GM21526 (cell line): ENCODE data around the gene LYZL6.
"Not testable (repeated sequence)": the region's sequence is repeated elsewhere in the genome, so short reads cannot be mapped to it uniquely, and the experiment has no call there.

Experiments
- ATAC-seq: cut with Tn5 transposase; IDR thresholded peaks from one replicate; pipeline ENCODE4 v1.9.1; 2021; ENCODE audit warnings: moderate library complexity; ENCODE audit not compliant: unreplicated experiment, low FRiP score

LYZL6 gene

DNA sequence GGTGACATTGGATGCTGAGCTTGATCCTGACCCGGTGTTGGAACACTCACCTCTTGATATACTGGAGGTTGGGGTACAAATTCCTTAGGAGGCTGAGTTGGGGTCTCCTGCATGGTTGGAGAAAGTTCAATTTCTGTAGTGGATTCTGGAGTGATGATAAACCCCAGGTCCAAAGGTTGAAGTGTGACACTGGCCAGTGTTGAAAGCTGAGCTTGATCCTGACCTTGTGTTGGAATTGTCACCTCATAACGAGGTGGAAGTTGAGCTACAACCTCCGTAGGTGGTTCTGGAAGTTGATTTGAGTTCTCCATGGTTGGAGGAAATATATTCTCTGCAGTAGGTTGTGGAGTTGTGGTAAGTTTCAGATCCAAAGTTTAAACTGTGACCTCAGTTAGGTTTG, 34.1 kb downstream of the LYZL6 start:
- no peak for ATAC-seq

DNA sequence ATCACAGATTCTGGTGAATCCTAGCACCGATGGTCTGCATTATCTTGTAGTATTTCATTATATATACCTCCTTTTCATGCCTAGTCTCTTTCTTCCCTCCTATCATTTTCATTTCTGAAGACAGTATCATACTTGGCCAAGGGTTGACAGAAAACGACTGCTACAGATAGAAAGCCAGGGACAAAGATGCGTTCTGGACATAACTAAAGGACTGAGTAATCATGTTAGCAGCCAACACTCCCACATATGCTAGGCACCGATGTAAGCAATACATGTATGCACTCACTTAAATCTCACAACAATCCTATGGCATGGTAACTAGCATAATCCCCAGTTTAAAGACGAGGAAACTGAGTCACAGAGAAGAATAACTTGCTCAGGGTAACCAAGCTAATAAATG, 35.8 kb downstream of the LYZL6 start:
- ATAC-seq, result no peak

DNA sequence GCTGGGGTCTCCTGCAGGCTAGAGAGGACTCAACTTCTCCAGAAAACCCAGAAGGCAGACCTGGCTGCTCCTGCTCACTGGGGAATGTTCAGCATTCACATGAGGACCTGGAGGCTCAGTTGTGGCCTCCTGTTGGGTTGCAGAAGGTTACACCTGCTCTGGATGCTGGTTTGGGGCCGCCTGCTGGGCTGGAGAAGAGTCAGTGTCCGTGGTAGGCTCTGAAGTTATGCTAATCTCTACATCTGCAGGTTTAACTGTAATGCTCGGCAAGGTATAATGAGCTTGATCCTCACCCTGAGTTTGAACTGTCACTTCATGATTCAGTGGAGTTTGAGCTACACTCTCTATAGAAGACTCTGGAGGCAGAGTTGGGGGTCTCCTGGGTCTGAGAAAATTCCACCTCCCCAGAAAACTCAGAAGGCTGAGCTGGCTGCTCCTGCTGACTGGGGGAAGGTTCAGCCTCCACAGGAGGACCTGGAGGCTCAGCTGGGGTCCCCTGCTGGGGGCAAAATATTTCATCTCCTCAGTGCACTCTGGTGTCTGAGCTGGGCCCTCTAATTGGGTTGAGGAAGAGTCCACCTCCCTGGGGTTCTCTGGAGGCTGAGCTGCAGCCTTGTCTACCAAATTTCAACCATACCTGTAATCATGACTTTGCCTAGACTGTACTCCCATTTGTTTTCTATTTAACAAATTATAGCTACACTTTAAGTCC, 36.4 kb downstream of the LYZL6 start:
- ATAC-seq, result no peak

DNA sequence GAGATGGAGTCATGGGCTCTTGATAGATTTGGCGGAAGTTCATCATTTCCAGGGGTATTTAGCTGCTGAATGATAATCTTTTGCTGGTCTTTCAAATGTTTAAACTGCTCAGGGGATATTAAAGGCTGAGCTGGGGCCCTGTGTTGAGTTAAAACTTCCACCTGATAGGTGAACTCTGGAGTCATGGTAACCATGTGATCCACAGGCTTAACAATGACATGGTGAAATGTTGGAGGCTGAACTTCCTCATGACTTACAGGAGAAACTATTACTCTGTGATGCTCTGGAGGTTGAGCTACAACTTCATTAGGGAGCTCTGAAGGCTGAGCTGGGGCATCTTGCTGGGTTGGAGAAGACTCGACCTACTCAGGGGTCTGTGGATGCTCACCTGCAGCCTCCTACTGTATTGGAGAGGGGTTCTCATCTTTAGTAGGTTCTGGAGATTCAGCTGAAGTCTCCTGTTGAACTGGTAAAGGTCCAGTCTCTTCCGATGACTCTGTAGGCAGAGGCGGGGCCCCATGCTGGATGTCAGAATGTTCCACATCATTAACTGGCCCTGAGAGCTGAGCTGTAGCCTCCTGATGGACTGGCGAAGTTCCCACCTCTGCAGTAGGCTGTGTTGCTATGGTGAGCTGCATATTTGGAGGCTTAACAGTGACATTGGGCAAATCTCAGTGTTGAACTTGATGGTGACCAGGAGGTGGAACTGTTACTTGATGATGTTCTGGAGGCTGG, 37.2 kb downstream of the LYZL6 start:
- ATAC-seq, result no peak

DNA sequence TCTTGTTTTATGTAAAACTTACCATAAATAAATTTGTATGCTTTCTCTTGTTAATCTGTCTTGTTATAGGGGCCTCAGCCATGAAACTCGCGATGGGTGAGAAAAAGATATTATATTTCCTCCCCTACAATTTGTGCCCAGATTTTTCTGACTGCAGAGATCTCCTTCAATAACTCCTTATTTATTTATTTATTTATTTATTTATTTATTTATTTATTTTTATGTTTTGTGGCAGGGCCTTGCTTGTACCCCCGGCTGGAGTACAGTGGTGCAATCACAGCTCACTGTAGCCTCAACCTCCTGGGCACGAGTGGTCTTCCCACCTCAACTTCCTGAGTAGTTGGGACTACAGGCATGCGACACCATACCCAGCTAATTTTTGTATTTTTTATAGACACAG, 40.1 kb downstream of the LYZL6 start:
- no peak for ATAC-seq

DNA sequence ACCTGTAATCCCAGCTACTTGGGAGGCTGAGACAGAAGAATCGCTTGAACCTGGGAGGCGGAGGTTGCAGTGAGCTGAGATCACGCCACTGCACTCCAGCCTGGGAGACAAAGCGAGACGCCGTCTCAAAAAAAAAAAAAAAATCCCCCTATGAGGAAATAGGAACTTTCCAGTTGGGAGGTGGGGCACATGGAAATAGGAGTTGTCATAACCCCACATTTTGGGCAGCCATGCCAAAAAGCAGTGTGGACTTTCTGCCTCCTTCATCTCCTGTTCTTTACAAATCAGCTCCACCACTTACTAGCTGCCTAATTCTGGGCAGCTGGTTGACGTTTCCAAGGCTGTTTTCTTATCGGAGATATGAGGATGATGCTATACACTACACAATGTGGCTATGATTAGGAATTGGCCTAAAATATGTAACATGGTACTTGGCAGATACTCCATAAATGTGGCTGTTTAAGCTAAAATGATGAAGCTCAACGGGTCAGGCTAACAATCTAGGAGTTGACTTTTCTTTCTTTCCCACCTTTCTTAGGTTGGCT, 41.8 kb downstream of the LYZL6 start:
- no peak for ATAC-seq

DNA sequence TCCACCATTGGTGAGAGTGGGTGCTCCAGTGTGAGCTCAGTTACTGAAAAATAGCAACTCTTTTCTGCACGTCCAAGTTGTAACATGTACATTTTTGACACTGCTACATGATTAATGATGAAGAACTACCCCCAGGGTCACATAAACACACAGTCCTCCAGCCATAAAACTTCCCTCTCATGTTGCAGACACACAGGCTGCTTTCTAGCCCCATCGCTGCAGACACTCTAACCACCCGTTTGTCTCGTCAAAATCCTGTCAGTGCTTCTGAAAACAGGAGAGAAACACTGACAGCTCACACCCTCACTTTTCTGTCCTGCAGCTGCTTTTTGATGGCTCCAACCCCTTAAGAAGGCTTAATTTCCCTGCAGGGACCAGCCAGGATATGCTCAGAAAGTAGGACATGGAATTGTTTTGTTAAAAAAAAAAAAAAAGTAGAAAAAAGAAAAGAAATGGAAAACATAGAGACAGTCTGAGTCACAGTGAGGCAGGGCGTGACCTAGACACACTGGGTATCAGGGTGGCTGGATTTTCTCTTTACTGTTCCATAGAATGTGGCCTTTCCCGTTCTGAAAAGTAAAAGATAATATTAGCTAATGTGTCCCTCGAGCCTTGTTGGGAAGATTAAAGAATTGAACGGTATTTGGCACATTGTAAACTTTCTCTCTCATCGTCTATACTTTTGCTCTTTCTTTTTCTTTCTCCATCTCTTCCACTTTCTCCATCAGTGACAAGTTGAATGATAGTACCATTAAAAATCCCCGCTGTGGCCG, 42.6 kb downstream of the LYZL6 start:
- ATAC-seq, result no peak

DNA sequence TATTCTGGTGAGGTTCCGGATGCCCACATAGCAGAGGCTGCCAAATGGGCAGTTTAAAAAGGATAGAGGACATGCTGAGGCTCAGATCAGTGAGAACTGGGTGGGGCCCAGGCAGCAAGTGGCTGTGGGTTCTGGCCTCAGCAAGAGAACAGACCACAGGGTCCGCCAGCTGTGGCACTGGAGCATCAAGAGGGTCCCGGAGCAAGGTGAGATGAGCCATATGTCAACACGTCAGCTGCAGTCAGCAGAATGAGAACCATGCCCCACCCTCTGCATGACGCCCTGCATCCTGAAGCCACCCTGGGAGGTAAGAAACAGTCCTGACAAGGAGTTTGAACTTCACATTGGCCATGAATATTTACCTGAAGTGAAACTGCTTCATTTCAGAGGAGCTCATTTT, 43.2 kb downstream of the LYZL6 start:
- ATAC-seq, result no peak

DNA sequence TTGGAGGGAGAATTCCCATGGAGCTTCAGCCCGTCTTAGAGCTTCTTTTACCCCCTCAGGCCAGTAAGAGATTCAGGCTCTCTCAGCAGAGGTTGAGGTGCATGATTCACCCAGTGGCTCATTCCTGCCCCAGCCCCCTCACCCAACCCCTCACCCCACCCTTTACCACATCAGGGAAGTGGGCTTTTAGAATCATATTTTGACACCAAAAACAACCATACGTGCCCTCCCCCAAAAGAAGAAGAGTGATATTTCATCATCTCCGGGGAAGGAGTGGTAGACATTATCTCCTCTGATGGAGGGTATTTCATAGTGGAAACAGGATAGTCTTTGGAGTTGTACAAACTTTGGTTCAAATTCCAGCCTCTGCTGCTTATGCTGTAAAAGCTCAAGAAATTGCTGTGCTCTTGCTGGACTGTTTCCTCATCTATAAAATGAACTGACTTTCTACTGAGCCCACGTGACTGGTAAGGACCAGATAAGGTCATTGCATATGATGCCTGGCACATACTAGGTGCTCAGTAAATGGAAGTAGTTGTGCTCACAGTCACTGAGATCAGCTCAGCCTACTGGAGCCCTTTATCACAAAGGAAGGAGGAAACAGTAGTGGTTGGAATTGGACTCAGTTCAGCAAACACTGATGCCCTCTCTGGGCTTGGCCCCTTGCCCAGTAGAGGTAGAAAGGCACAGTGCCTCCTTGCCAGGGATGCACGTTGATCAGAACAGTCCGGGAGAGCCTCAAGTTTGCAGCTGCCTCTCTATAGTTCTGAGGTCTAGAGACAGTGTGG, 45.0 kb downstream of the LYZL6 start:
- ATAC-seq, result no peak

DNA sequence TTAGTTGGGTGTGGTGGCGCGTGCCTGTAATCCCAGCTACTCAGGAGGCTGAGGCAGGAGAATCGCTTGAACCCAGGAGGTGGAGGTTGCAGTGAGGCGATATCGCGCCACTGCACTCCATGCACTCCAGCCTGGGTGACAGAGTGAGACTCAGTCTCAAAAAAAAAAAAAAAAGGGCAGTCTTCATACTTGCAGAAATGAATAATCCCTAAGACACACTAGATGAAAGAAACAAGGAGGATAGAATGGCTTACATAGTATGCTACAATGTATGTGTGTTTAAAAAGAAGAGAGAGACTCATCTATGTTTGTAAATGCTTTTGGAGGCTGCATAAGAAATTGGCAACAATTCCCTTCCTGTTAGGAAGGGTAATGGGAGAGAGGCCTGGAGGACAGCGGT, 45.7 kb downstream of the LYZL6 start:
- ATAC-seq, result not testable (repeated sequence)

DNA sequence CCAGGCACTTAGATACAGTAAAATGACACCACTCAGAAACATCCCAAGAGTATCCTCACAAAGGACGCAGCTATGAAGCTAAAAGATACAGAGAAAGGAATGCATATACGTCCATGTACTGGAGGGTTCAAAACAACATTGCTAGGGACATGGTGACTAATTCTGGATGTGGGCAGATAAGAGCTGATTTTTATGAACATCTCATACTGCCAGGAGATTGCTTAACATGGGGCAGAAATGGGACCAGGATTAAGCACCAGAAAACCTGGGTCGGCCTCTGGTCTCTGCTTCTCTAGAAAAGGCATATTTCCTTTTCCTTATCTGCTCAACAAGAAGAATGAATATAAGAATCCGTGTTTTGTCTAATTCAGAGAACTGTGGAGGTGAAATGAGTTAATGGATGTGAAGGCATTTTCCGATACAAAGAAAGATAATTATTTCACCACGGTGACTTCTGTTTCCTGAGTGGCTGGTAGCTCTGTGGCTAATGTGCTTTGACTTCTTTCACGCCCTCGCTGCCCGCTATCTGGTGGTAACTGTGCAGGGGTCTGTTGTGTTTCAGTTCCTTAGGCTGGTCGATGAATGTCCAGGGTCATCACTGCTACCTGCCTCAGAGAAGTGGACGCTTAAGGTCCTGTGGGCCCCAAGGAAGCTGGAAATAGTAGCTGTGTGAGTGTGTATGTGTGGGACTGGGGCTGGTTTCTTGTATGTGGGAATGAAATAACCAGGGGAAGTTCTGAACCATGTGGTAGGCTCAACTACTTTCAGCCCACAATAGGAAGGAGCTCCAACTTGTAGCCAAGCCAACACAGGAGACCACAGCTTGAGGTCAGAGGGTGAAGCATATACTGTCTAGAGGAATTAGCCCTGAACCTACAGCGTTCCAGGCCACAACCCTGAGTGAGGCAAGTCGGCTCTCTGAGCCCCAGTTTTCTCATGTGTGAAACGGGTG, 47.6 kb downstream of the LYZL6 start:
- ATAC-seq, result no peak

DNA sequence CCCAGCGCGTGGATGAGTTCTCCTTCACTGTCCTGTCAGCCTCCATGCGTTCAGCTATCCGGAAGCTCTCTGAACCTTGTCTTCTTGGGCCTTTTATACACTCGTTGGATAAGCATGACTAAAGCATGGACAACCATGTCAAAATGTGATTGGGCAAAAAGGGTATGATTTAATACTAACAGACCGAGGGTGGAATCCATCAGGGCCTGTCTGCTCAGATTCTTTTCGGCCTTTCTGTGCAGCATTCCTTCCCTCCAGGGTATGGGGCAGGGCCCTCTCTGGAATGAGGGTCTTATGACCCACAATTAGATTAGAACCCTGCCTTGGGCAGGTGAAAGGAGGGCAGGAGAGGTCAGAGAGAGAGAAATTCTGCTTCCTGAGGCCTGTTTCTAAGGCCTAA, 49.3 kb downstream of the LYZL6 start:
- no peak for ATAC-seq

DNA sequence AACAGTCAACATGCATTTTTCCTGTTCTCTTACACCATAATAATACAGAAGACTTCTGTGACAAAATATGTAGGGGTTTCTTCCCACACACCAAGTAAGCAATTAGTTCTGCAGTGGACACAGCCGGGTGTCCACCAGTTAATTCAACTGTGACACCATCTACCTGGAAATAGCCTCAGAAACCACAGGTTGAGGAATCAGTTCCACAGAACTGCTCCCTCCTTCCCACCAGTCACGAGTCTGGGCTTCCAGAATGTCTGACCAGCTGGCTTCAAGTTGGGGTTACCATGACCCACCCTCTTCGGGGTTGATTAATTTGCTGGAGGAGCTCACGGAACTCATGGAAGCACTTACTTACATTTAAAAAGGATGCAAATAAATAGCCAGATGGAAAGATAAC, 49.8 kb downstream of the LYZL6 start:
- ATAC-seq, result no peak

DNA sequence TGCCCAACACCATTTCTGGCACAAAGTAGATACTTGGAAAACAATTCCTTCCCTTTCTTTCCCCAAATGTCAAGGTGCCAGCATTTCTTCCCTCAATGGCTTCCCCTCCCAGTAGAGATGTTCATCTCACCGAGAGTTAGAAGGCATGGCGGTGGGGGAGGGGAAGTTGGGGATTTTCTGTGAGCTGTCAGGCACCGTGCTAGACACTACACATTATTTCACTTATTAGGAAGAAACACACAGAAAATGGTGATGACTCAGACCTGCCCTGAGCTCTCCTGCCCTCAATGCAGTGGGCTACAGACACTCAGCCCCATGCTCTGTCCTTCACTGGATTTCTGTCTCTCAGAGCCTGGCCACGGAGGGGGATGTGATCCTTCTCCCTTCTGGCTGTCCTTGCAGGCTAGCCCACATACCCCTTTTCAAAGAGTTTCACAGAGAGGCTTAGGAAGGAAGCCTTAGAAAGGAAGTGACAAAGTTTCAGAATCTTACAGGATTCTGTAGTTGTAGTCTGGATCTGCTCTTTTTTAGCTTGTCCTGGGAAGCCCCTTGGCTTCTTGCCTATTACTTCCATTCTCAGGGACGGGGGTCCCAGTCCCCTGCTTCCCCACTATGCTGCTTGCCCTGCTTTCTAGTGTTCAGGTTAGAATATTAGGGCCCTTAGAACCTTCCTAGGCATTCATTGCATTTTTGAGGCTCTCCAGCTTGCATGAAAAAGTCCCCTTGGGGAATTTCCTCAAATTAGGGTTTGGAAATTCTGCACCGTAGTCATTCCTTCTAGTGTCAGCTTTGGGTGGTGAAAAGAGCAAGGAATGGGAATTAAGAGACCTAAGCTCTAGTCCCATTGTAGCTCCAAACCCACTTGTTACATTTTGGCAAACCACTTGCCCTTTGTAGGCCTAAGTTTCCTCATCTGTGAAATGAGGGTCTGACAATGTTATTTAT, 51.1 kb downstream of the LYZL6 start:
- ATAC-seq, result no peak

DNA sequence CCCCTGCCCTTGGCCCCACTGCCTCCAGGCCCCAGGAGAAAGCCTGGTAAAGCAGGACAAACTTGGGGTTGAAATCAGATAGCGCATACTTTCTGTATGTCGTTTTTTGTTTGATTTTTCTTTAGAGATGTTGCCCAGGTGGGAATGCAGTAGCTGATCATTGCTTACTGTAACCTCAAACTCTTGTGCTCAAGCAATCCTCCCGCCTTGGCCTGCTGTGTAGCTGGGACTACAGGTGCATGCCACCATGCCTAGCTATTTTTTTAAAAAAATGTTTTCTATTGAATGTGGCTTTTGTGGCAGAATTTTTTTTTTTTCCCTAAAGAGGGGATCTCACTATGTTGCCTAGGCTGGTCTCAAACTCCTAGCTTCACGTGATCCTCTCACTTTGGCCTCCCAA, 52.2 kb downstream of the LYZL6 start:
- no peak for ATAC-seq

DNA sequence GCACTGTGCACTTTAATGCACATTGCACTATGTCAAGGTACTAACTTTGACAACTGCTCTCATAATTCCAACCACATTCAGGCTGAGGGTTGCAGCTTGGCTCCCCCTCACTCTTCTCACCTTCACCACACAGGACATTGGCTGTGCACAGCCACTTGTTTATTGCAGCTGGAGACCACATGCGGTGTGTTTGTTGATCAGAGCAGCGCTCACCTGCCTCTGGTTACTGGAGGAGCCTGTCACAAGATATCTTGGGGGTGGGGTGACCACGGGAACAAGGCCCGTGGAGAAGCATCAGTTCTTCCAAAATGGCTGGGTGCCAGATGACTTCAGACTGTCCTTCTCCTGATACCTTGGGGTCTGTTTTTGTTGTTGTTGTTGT, 52.7 kb downstream of the LYZL6 start:
- no peak for ATAC-seq

DNA sequence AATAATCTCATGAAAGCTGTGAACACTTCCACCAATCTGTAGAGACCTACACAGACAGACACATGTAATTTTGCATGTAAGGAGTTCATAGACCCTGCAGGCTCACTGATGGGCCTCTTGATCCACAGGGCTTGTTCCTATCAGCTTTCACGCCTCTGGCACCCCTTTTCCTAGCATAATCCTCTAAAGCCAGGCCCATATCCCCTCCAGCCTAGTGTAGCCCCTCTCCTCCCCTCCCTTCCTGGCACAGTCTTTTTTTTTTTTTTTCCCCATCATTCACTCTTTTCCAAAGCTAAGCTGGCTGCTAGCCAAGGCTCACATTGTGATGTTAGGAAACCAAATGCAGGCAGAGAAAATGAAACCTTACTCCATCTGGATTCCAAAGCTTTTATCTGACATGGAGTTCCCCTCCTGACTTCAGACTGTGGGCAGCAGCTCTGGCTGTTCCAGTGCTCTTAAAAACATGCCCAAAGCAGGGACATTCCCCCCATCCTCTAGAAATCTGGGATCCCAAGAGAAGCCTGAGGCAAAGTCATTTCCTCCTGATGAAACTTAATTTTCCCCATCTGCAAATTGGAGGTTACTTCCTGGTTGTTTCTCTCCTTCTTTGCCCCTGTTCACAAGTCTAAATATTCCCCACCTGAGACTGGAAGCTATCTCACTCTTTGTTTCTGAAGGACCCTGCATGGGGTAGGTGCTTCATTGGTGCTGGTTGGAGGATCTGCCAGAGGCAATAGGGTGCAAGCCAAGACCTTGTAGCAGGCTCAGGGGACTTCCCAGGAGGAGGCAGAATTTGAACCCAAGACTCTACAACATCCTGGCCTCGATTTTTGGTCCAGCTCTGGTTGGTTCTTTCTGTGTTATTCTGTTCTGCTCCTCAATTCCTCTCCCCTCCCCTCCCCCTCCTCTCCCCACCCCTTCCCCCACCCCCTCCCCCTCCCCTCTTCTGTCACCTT, 53.4 kb downstream of the LYZL6 start:
- no peak for ATAC-seq
